K562 (cell line): Measurements from ENCODE around the gene RSPH6A. TPM values are rescaled to one million over a fixed set of nuclear protein-coding genes. Genes with fewer than 3 reads are reported as not detected.

Experiments
- ATF3 ChIP-seq, 2 experiments: fragments of 450-650 bp in 1 of 2; sonication (generic) in 1 of 2; formaldehyde crosslinking in 1 of 2; IDR thresholded peaks in 1 of 2; conservative IDR thresholded peaks in 1 of 2; 2 replicates each; pipeline versions ENCODE4 v1.6.1 to v1.8.1; 2016 to 2023; ENCODE audit warnings: mild to moderate bottlenecking in 2 of 2, moderate library complexity in 2 of 2, inconsistent platforms in 1 of 2, missing genetic modification reagents in 1 of 2
- ATF7 ChIP-seq: fragments of 450-650 bp; IDR thresholded peaks from 2 replicates; pipeline ENCODE4 v1.7.1; 2014; ENCODE audit warnings: mild to moderate bottlenecking, moderate library complexity
- CBX8 ChIP-seq: fragments of 200-600 bp; sonication (generic); IDR thresholded peaks from 2 replicates; pipeline ENCODE4 v1.6.1; 2012; ENCODE audit warnings: borderline replicate concordance, mixed run types, low read depth, mild to moderate bottlenecking, moderate library complexity, mixed read lengths, low read length, control low read depth, inconsistent platforms; ENCODE audit not compliant: poor library complexity, severe bottlenecking; ENCODE audit errors: extremely low read depth
- CHCHD3 ChIP-seq: fragments of 250-450 bp; sonication (Bioruptor Pico); IDR thresholded peaks from 2 replicates; pipeline ENCODE4 v2.1.2; 2022; ENCODE audit warnings: mild to moderate bottlenecking
- CREM ChIP-seq: IDR thresholded peaks from 2 replicates; pipeline ENCODE4 v1.6.1; 2014; ENCODE audit warnings: antibody characterized with exemption, low read depth
- CTBP1 ChIP-seq: fragments of 450-650 bp; IDR thresholded peaks from 2 replicates; pipeline ENCODE4 v1.6.1; 2016; ENCODE audit warnings: borderline replicate concordance
- E2F4 ChIP-seq: sonication (generic); formaldehyde crosslinking; IDR thresholded peaks from 2 replicates; pipeline ENCODE4 v1.8.0; 2022; ENCODE audit warnings: mild to moderate bottlenecking, low read depth, missing genetic modification reagents
- ESRRA ChIP-seq: fragments of 450-650 bp; IDR thresholded peaks from 2 replicates; pipeline ENCODE4 v1.6.1; 2014; ENCODE audit warnings: low read depth, mild to moderate bottlenecking, moderate library complexity, borderline replicate concordance
- KAT8 ChIP-seq: fragments of 450-650 bp; IDR thresholded peaks from 2 replicates; pipeline ENCODE4 v1.6.1; 2016; ENCODE audit warnings: low read depth, mild to moderate bottlenecking
- MECOM ChIP-seq: fragments of 250-450 bp; sonication (Bioruptor Pico); IDR thresholded peaks from 2 replicates; pipeline ENCODE4 v1.8.0; 2022; ENCODE audit warnings: inconsistent platforms
- PURB ChIP-seq: sonication (generic); formaldehyde crosslinking; IDR thresholded peaks from 2 replicates; pipeline ENCODE4 v1.9.0; 2021; ENCODE audit warnings: low read depth, mild to moderate bottlenecking, missing genetic modification reagents
- SMAD4 ChIP-seq: fragments of 250-450 bp; sonication (Bioruptor Pico); conservative IDR thresholded peaks from 2 replicates; pipeline ENCODE4 v1.8.0; 2021; ENCODE audit warnings: inconsistent platforms, mild to moderate bottlenecking, moderate library complexity
- SRF ChIP-seq, 2 experiments: fragments of 250-450, 450-650 bp in 1 of 2; sonication (Bioruptor Pico) in 1 of 2; sonication (generic) in 1 of 2; formaldehyde crosslinking; IDR thresholded peaks; 2 replicates each; pipeline versions ENCODE4 v1.5.0 to v1.5.1; 2020 to 2022; ENCODE audit warnings: mild to moderate bottlenecking in 1 of 2, missing genetic modification reagents in 1 of 2
- SRSF3 ChIP-seq: fragments of 200-400 bp; formaldehyde crosslinking; IDR thresholded peaks from 2 replicates; pipeline ENCODE4 v1.6.1; 2016; ENCODE audit warnings: mild to moderate bottlenecking, low read length, moderate library complexity; ENCODE audit not compliant: insufficient read depth
- SUPT5H ChIP-seq: fragments of 450-650 bp; IDR thresholded peaks from 2 replicates; pipeline ENCODE4 v1.6.1; 2016
- ZBTB26 ChIP-seq: fragments of 450-650 bp; formaldehyde crosslinking; IDR thresholded peaks from 2 replicates; pipeline ENCODE4 v1.4.0; 2022; ENCODE audit warnings: missing genetic modification characterization
- ZFP36 ChIP-seq: fragments of 150-350 bp; IDR thresholded peaks from 2 replicates; pipeline ENCODE4 v1.6.1; 2018; ENCODE audit warnings: low read length, low read depth; ENCODE audit not compliant: partially characterized antibody
- ZNF561 ChIP-seq: fragments of 450-650 bp; formaldehyde crosslinking; conservative IDR thresholded peaks from 2 replicates; pipeline ENCODE4 v1.4.0; 2020; ENCODE audit warnings: mild to moderate bottlenecking, moderate library complexity
- ZNF583 ChIP-seq: fragments of 250-450 bp; sonication (Bioruptor Pico); IDR thresholded peaks from 2 replicates; pipeline ENCODE4 v1.4.0; 2020
- ZNF655 ChIP-seq: fragments of 250-450 bp; sonication (Bioruptor Pico); IDR thresholded peaks from 2 replicates; pipeline ENCODE4 v1.5.0; 2021
- ZNF766 ChIP-seq: fragments of 200-800 bp; sonication (Bioruptor generic); conservative IDR thresholded peaks from 2 replicates; pipeline ENCODE4 v1.6.1; 2016; ENCODE audit warnings: missing genetic modification characterization, missing compliant biosample characterization
- polyA plus RNA-seq, 8 experiments: library from polyadenylated mRNA; depleted of rRNA in 4 of 8; stranded (reverse) in 5 of 8; unstranded in 3 of 8; fragments of >200 nt; fragmentation: Nextera tagmentation in 2 of 8; fragmentation: Illumina TruSeq in 1 of 8; extraction: Ambion mirVana in 2 of 8; extraction: Trizol in 1 of 8; gene quantifications; 2 replicates each; pipeline versions ENCODE4 v1.2.1 to v1.2.3, GENCODE V29; 2011 to 2014; ENCODE audit warnings: inconsistent platforms in 1 of 8, missing spikeins in 1 of 8
- total RNA-seq, 7 experiments: library from RNA; depleted of rRNA in 6 of 7; stranded (reverse); fragments of >200 nt in 6 of 7; fragmentation: Illumina TruSeq in 2 of 7; extraction: Trizol in 2 of 7; gene quantifications; 2 replicates each; pipeline versions ENCODE4 v1.2.1 to v1.2.3, GENCODE V29; 2011 to 2021; ENCODE audit warnings: low replicate concordance in 1 of 7

Gene RSPH6A
- total and polyA plus RNA-seq, 9 of the 15 experiments (the other 6 are each of a cell fraction or from before 2014, with no cell fraction given), result 0.03 to 0.15 (median 0.07) TPM; not detected in 5

GRCh38 chr19:45779231-45780145, 35.6 kb downstream of the RSPH6A start (continued):
- TF ChIP-seq ZNF655 (CRISPR knock-in tag) (no peak), CTBP1 (peak; percentile 83), ESRRA (no peak), SRSF3 (no peak), ZFP36 (peak; percentile 17), CREM (peak; percentile 38), ZNF583 (CRISPR knock-in tag) (no peak), ZNF766 (CRISPR knock-in tag) (no peak), KAT8 (no peak), ATF7 (peak; percentile 26; the same call in 1 of the 2 replicates), ZBTB26 (CRISPR knock-in tag) (0 out of 2 replicates have a peak, but pooled peaks have one; percentile 13), ZNF561 (CRISPR knock-in tag) (no peak), E2F4 (CRISPR knock-in tag) (peak; percentile 92), CHCHD3 (CRISPR knock-in tag) (0 out of 2 replicates have a peak, but pooled peaks have one; percentile 30), PURB (CRISPR knock-in tag) (no peak), SUPT5H (peak; percentile 74), ATF3 (IDR thresholded peaks at IDR 0.05) (no peak), ATF3 (CRISPR knock-in tag; conservative IDR thresholded peaks at IDR 0.05) (peak; percentile 15; the same call in 1 of the 2 replicates), CBX8 (no peak), SMAD4 (CRISPR knock-in tag) (peak; percentile 71), SRF (CRISPR knock-in tag; IDR thresholded peaks at IDR 0.05) (no peak), MECOM (CRISPR knock-in tag) (no peak)
